ENCODE results near the gene PDYN. TPM values are rescaled to one million over a fixed set of nuclear protein-coding genes. Genes with fewer than 3 reads are reported as not detected.

The PDYN gene
- total and polyA plus RNA-seq, 9 donors = not detected

- no peaks in the 10 kb centered on the region for H3K36me3 ChIP-seq (ENCODE audit: control insufficient read depth, insufficient read depth, low read length)
- no peak for DNase-seq
- 44% methylated on average over 2 of the region's 4 CpGs for WGBS (ENCODE audit: insufficient coverage)
- no peaks in the 10 kb centered on the region for H3K4me1 ChIP-seq (ENCODE audit: control insufficient read depth, insufficient read depth, low read length)
- H3K27me3 ChIP-seq (ENCODE audit: control insufficient read depth, insufficient read depth, low read length) = peaks cover 5% of the 10 kb centered on the region
- no peak overlapping the region for H3K27ac ChIP-seq (ENCODE audit: low read length)
- no peaks in the 10 kb centered on the region for H3K9me3 ChIP-seq (replicated peaks; ENCODE audit: control insufficient read depth, low read depth, low read length)
- H3K4me3 ChIP-seq (ENCODE audit: low read length) = no peak overlapping the region
Observed at GRCh38 chr20:2010533-2010932, 16.7 kb upstream of the PDYN start.

DNA sequence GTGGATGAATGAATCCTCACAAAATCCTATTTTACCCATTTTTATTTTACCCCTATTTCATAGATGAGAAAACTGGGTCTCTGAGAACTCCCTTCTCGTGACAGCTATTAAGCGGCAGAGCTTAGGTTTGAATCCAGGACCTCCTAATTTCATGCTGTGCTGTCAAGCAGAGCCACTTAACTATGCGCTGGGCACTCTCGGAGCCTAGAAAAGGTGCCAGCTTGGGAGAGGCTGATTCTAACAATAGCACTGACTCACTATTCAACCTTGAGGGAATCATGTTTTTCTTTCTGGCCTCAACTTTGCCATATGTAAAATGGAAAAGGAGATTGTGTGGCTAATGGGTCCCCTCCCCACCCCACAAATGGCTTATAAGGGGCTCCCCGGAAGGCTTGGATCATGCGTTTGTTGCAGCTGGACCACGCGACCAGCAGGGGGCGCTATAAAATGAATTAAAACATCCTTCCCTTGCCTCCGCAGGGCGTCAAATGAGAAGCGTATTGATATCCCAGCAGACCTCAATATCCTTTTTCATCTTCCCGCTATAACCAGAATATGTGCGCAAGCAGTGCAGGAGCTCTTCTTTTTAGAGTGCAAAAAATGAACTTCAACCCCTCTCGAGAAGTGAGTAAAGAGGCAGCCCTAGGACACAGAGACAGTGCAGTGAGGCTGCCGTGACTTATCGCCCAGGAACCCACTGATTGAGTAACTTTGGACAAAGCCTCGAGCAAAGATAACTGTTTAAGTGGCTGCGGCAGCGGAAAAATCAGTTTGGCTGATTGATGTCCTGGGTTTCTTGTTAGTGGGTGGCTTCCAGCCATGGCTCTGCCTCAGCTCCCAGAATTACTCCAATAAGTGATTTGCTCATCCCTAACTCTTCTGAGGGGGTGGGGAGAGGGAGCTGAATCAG, 12.8 kb upstream of the PDYN start:
- H3K9me3 ChIP-seq (replicated peaks; ENCODE audit: control insufficient read depth, low read depth, low read length) = no peaks in the 10 kb centered on the region
- no peak overlapping the region for H3K27ac ChIP-seq (ENCODE audit: low read length)
- DNase-seq = peak; percentile 5
- no peak overlapping the region for H3K4me3 ChIP-seq (ENCODE audit: low read length)
- no peaks in the 10 kb centered on the region for H3K4me1 ChIP-seq (ENCODE audit: control insufficient read depth, insufficient read depth, low read length)
- peaks cover 5% of the 10 kb centered on the region for H3K27me3 ChIP-seq (ENCODE audit: control insufficient read depth, insufficient read depth, low read length)
- 30% methylated on average over 14 of the region's 20 CpGs for WGBS (ENCODE audit: insufficient coverage)
- H3K36me3 ChIP-seq (ENCODE audit: control insufficient read depth, insufficient read depth, low read length) = no peaks in the 10 kb centered on the region

DNA sequence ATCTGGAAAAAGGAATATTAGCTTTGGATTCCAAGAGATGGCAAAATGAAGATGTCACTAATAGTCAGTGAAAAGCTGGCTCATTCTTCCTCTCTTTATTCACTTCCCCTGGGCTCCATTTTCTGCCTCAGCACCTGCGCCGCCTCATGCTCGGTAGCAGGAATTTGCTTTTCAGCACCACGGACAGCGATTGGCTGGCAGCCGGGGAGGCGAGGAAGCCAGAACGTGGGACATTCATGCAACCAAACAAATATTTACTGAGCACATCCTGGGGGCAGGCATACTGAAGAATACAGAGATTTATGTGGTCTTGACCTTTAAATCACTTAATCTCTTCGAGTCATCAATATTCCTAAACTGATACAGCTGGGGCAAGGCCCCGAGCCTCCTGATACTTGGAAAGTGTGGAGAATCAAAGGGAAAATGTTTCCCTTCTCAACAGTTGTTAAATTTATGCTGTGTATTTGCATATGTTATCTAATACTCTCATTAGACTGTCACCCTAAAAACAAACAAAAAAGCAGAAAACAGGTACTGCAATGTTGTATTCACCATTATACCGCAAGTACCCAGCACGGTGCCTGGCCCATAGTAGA, 12.1 kb upstream of the PDYN start:
- H3K27ac ChIP-seq (ENCODE audit: low read length) = no peak overlapping the region
- H3K36me3 ChIP-seq (ENCODE audit: control insufficient read depth, insufficient read depth, low read length) = no peaks in the 10 kb centered on the region
- WGBS (ENCODE audit: insufficient coverage) = no CpG with 5 or more reads among the region's 12 CpGs
- no peaks in the 10 kb centered on the region for H3K4me1 ChIP-seq (ENCODE audit: control insufficient read depth, insufficient read depth, low read length)
- peaks cover 5% of the 10 kb centered on the region for H3K27me3 ChIP-seq (ENCODE audit: control insufficient read depth, insufficient read depth, low read length)
- H3K9me3 ChIP-seq (replicated peaks; ENCODE audit: control insufficient read depth, low read depth, low read length) = no peaks in the 10 kb centered on the region
- DNase-seq = peak; percentile 79
- no peak overlapping the region for H3K4me3 ChIP-seq (ENCODE audit: low read length)

- no peak for DNase-seq
- Histone ChIP-seq H3K27me3 (ENCODE audit: control insufficient read depth, insufficient read depth, low read length) (peaks cover 5% of the 10 kb centered on the region), H3K36me3 (ENCODE audit: control insufficient read depth, insufficient read depth, low read length) (no peaks in the 10 kb centered on the region), H3K4me1 (ENCODE audit: control insufficient read depth, insufficient read depth, low read length) (no peaks in the 10 kb centered on the region), H3K4me3 (ENCODE audit: low read length) (no peak overlapping the region), H3K9me3 (replicated peaks; ENCODE audit: control insufficient read depth, low read depth, low read length) (no peaks in the 10 kb centered on the region), H3K27ac (ENCODE audit: low read length) (no peak overlapping the region)
- no CpG with 5 or more reads among the region's 1 CpG for WGBS (ENCODE audit: insufficient coverage)
Observed at GRCh38 chr20:2005359-2005758, 11.5 kb upstream of the PDYN start.

DNA sequence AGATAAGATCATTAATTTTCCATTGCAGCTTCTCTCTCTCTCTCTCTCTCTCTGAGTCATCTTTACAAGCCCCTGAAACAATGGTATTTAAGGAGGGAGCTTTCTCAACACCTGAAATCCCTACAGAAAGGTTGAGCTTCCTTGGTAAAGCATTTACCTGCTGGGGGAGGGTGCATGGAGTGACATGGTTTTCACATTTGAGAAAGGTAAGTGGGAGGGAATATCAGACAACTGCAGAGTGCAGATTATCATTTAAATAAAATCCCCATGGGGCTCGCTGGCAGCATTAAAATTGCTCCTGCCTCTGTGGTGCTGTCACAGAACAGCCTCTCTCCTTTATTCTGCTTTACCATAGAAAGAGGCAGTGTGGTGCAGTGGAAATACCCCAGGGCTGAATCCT, 10.3 kb upstream of the PDYN start:
- no peaks in the 10 kb centered on the region for H3K4me1 ChIP-seq (ENCODE audit: control insufficient read depth, insufficient read depth, low read length)
- WGBS (ENCODE audit: insufficient coverage) = no CpG with 5 or more reads among the region's 1 CpG
- peaks cover 5% of the 10 kb centered on the region for H3K27me3 ChIP-seq (ENCODE audit: control insufficient read depth, insufficient read depth, low read length)
- DNase-seq = no peak
- no peak overlapping the region for H3K4me3 ChIP-seq (ENCODE audit: low read length)
- H3K36me3 ChIP-seq (ENCODE audit: control insufficient read depth, insufficient read depth, low read length) = no peaks in the 10 kb centered on the region
- no peaks in the 10 kb centered on the region for H3K9me3 ChIP-seq (replicated peaks; ENCODE audit: control insufficient read depth, low read depth, low read length)
- no peak overlapping the region for H3K27ac ChIP-seq (ENCODE audit: low read length)

GRCh38 chr20:2002365-2002764, 8.5 kb upstream of the PDYN start:
- Histone ChIP-seq H3K4me1 (ENCODE audit: control insufficient read depth, insufficient read depth, low read length) (no peaks in the 10 kb centered on the region), H3K27me3 (ENCODE audit: control insufficient read depth, insufficient read depth, low read length) (peaks cover 9% of the 10 kb centered on the region), H3K4me3 (ENCODE audit: low read length) (no peak overlapping the region), H3K27ac (ENCODE audit: low read length) (no peak overlapping the region), H3K9me3 (replicated peaks; ENCODE audit: control insufficient read depth, low read depth, low read length) (no peaks in the 10 kb centered on the region), H3K36me3 (ENCODE audit: control insufficient read depth, insufficient read depth, low read length) (no peaks in the 10 kb centered on the region)
- DNase-seq = no peak
- WGBS (ENCODE audit: insufficient coverage) = 37% methylated on average over 3 of the region's 4 CpGs

DNA sequence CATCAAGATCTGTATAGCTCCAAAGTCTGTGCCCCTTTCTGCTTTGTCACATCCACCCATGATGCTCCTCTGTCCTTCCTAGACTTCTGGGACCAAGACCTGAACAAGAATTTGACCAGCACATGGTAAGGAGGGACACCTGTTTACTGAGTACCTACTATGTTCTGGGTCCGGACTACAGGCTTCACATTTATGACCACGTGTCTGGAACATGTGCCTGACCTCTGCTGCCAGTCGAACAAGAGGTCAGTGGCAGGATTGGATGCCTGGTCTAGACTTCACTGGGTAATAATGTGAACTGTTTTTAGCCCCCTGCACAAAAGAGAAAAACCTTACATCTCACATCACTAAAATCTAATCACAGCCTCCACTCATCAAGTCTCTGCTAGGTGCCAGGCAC, 7.3 kb upstream of the PDYN start:
- H3K4me1 ChIP-seq (ENCODE audit: control insufficient read depth, insufficient read depth, low read length) = no peaks in the 10 kb centered on the region
- no peaks in the 10 kb centered on the region for H3K36me3 ChIP-seq (ENCODE audit: control insufficient read depth, insufficient read depth, low read length)
- H3K9me3 ChIP-seq (replicated peaks; ENCODE audit: control insufficient read depth, low read depth, low read length) = no peaks in the 10 kb centered on the region
- H3K4me3 ChIP-seq (ENCODE audit: low read length) = no peak overlapping the region
- WGBS (ENCODE audit: insufficient coverage) = 74% methylated on average over 3 of the region's 3 CpGs
- no peak overlapping the region for H3K27ac ChIP-seq (ENCODE audit: low read length)
- peaks cover 8% of the 10 kb centered on the region for H3K27me3 ChIP-seq (ENCODE audit: control insufficient read depth, insufficient read depth, low read length)
- DNase-seq = no peak

- 75% methylated on average over 1 of the region's 6 CpGs for WGBS (ENCODE audit: insufficient coverage)
- no peaks in the 10 kb centered on the region for H3K4me1 ChIP-seq (ENCODE audit: control insufficient read depth, insufficient read depth, low read length)
- peaks cover 13% of the 10 kb centered on the region for H3K27me3 ChIP-seq (ENCODE audit: control insufficient read depth, insufficient read depth, low read length)
- no peak for DNase-seq
- H3K36me3 ChIP-seq (ENCODE audit: control insufficient read depth, insufficient read depth, low read length) = no peaks in the 10 kb centered on the region
- no peak overlapping the region for H3K4me3 ChIP-seq (ENCODE audit: low read length)
- no peaks in the 10 kb centered on the region for H3K9me3 ChIP-seq (replicated peaks; ENCODE audit: control insufficient read depth, low read depth, low read length)
- H3K27ac ChIP-seq (ENCODE audit: low read length) = no peak overlapping the region
Observed at GRCh38 chr20:2000285-2000684, 6.4 kb upstream of the PDYN start.

DNA sequence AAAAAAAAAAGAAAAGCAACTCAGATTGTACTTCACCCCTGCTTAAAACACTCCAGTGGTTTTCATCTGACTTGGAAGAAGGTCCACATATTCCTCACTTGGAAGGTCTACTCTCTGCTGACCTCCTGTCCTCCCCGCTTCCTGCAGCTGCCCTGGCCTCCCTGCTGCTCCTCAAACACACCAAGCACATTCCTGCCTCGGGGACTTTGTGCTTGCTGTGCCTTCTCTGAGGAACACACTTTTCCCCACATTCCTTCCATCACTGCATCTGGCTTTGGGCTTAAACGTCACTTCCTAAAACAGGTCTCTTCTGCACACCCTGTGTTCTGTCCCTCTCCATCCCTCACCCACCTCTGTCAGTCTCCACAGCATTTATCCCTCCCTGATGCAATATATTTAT, 4.9 kb upstream of the PDYN start:
- DNase-seq = no peak
- H3K27me3 ChIP-seq (ENCODE audit: control insufficient read depth, insufficient read depth, low read length) = peaks cover 23% of the 10 kb centered on the region
- H3K4me1 ChIP-seq (ENCODE audit: control insufficient read depth, insufficient read depth, low read length) = no peaks in the 10 kb centered on the region
- H3K4me3 ChIP-seq (ENCODE audit: low read length) = no peak overlapping the region
- 49% methylated on average over 2 of the region's 3 CpGs for WGBS (ENCODE audit: insufficient coverage)
- H3K27ac ChIP-seq (ENCODE audit: low read length) = no peak overlapping the region
- H3K36me3 ChIP-seq (ENCODE audit: control insufficient read depth, insufficient read depth, low read length) = no peaks in the 10 kb centered on the region
- H3K9me3 ChIP-seq (replicated peaks; ENCODE audit: control insufficient read depth, low read depth, low read length) = no peaks in the 10 kb centered on the region

- 92% methylated on average over 3 of the region's 4 CpGs for WGBS (ENCODE audit: insufficient coverage)
- H3K9me3 ChIP-seq (replicated peaks; ENCODE audit: control insufficient read depth, low read depth, low read length) = no peaks in the 10 kb centered on the region
- H3K4me1 ChIP-seq (ENCODE audit: control insufficient read depth, insufficient read depth, low read length) = no peaks in the 10 kb centered on the region
- H3K27me3 ChIP-seq (ENCODE audit: control insufficient read depth, insufficient read depth, low read length) = peaks cover 27% of the 10 kb centered on the region
- no peaks in the 10 kb centered on the region for H3K36me3 ChIP-seq (ENCODE audit: control insufficient read depth, insufficient read depth, low read length)
- DNase-seq = no peak
- no peak overlapping the region for H3K4me3 ChIP-seq (ENCODE audit: low read length)
- no peak overlapping the region for H3K27ac ChIP-seq (ENCODE audit: low read length)
Observed at GRCh38 chr20:1998193-1998520, 4.3 kb upstream of the PDYN start.

All from muscle of leg (tissue), 11 donors.